ENCODE data around the gene KLRG1.

The KLRG1 gene

GRCh38 chr12:9001233-9001632, 11.9 kb downstream of the KLRG1 start:
- no peak for TF ChIP-seq TAF1 (IDR thresholded peaks at IDR 0.05; ENCODE audit: borderline replicate concordance, insufficient read depth, low read length)
- TF ChIP-seq FOXP2 (optimal IDR thresholded peaks at IDR 0.05; ENCODE audit: borderline replicate concordance, extremely low read depth, extremely low read length, insufficient read depth), result no peak
- TF ChIP-seq REST (IDR thresholded peaks at IDR 0.05; ENCODE audit: insufficient read depth in 1 of 2, low read depth in 2 of 2, low read length in 2 of 2), result no peak

- TF ChIP-seq REST (IDR thresholded peaks at IDR 0.05; ENCODE audit: insufficient read depth in 1 of 2, low read depth in 2 of 2, low read length in 2 of 2) (no peak), POLR2AphosphoS5 (IDR thresholded peaks at IDR 0.05; ENCODE audit: low read depth, low read length) (no peak), FOXP2 (optimal IDR thresholded peaks at IDR 0.05; ENCODE audit: borderline replicate concordance, extremely low read depth, extremely low read length, insufficient read depth) (no peak)
Observed at GRCh38 chr12:9002335-9002734, 13.0 kb downstream of the KLRG1 start.

- TF ChIP-seq SIN3A (IDR thresholded peaks at IDR 0.05; ENCODE audit: borderline replicate concordance, insufficient read depth, low read length), result no peak
- TF ChIP-seq POLR2AphosphoS5 (IDR thresholded peaks at IDR 0.05; ENCODE audit: low read depth, low read length), result no peak
- TF ChIP-seq FOXP2 (optimal IDR thresholded peaks at IDR 0.05; ENCODE audit: borderline replicate concordance, extremely low read depth, extremely low read length, insufficient read depth), result no peak
- TF ChIP-seq REST (IDR thresholded peaks at IDR 0.05; ENCODE audit: insufficient read depth in 1 of 2, low read depth in 2 of 2, low read length in 2 of 2), result no peak
Observed at GRCh38 chr12:9022592-9022991, 33.2 kb downstream of the KLRG1 start.

- TF ChIP-seq SIN3A (IDR thresholded peaks at IDR 0.05; ENCODE audit: borderline replicate concordance, insufficient read depth, low read length) (no peak), FOXP2 (optimal IDR thresholded peaks at IDR 0.05; ENCODE audit: borderline replicate concordance, extremely low read depth, extremely low read length, insufficient read depth) (no peak), REST (IDR thresholded peaks at IDR 0.05; ENCODE audit: insufficient read depth in 1 of 2, low read depth in 2 of 2, low read length in 2 of 2) (no peak), TAF1 (IDR thresholded peaks at IDR 0.05; ENCODE audit: borderline replicate concordance, insufficient read depth, low read length) (no peak), POLR2AphosphoS5 (IDR thresholded peaks at IDR 0.05; ENCODE audit: low read depth, low read length) (no peak)
Observed at GRCh38 chr12:9024512-9024911, 35.2 kb downstream of the KLRG1 start.

GRCh38 chr12:9027161-9028059, 38.1 kb downstream of the KLRG1 start:
- TF ChIP-seq SIN3A (IDR thresholded peaks at IDR 0.05; ENCODE audit: borderline replicate concordance, insufficient read depth, low read length), result no peak
- no peak for TF ChIP-seq FOXP2 (optimal IDR thresholded peaks at IDR 0.05; ENCODE audit: borderline replicate concordance, extremely low read depth, extremely low read length, insufficient read depth)
- no peak for TF ChIP-seq POLR2AphosphoS5 (IDR thresholded peaks at IDR 0.05; ENCODE audit: low read depth, low read length)
- no peak for TF ChIP-seq REST (IDR thresholded peaks at IDR 0.05; ENCODE audit: insufficient read depth in 1 of 2, low read depth in 2 of 2, low read length in 2 of 2)
- TF ChIP-seq TAF1 (IDR thresholded peaks at IDR 0.05; ENCODE audit: borderline replicate concordance, insufficient read depth, low read length), result no peak
